Measurements from ENCODE around the gene GIGYF2. TPM values are rescaled to one million over a fixed set of nuclear protein-coding genes. Genes with fewer than 3 reads are reported as not detected.

GIGYF2 gene
- total RNA-seq, 1 donor from 2014 or later = 75.2 TPM

GRCh38 chr2:232859385-232859916, 162.3 kb downstream of the GIGYF2 start:
- intact Hi-C loops (cut with micrococcal nuclease) = no loop called here

DNA sequence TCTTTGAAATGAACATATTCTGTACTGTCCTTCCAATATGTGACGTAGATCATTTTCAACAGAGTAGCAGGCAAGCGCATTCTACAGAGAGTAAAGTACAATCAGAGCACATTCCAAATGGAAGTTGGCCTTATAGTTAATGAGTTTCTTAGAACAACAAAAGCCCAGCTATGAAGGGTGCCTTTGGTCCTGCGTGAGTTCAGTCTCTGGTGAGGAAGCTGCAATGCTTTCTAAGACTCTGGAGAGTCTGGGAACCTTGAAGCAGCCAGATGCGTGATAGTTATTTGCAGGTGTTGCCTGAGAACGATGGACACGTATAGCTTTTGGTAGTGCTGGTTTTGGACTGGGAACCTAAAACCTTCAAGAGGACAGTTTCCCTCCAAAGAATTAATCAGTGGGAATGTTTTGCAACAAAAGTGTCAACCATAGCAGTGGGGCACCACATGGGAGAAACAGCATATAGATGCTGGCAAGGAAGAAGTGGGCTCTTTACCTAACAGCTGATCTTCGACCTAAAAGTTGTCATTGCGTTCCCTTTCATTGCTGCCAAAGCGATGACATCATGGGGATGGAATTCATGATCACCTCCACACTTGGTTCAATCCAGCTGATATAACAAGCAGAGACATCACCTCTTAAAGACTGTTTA, 163.6 kb downstream of the GIGYF2 start:
- intact Hi-C loops (cut with micrococcal nuclease) = no loop called here

DNA sequence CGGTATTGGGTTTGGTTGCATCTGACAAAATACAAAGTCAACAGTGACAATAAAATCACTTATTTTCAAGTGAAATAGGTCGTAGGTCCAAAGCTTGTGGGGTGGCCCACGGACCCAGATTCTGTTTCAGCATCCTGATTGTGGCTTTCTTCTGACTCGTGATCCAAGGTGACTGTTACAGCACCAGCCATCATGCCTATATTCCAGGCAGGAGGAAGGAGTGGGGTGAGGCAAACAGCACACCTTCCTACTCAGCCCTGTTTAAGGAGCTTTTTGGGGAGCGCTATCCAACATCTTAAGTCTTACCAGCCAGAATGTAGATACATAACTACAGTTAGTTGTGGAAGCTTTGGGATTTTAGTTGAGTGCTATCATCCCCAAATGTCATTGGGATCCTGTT, 164.2 kb downstream of the GIGYF2 start:
- intact Hi-C loops (cut with micrococcal nuclease) = no loop called here

DNA sequence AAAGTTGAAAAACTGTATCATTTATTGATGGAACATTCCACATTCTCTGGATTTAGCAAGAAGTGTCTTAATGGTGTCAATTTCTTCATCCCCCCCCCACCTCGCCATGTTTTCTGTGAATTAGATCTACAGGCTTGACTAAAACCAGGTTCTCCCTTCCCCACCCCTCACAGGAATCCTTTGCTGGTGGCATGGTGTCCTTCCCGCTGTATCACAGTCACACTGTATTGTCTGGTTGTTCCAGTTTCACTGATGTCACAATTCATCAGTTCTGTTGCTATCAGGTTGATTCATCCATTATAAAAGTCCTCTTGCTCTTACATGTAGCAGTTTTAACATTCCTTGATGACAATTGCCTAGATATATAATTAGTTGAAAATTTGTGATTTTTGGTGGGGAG, 166.9 kb downstream of the GIGYF2 start:
- intact Hi-C loops (cut with micrococcal nuclease) = no loop called here

GRCh38 chr2:232865165-232865564, 168.0 kb downstream of the GIGYF2 start:
- intact Hi-C loops (cut with micrococcal nuclease) = no loop called here

GRCh38 chr2:232866104-232866503, 169.0 kb downstream of the GIGYF2 start:
- intact Hi-C loops (cut with micrococcal nuclease) = no loop called here

- intact Hi-C loops (cut with micrococcal nuclease) = no loop called here
Measured at GRCh38 chr2:232869138-232870017, 172.2 kb downstream of the GIGYF2 start.

- intact Hi-C loops (cut with micrococcal nuclease) = no loop called here
Measured at GRCh38 chr2:232870018-232870765, 173.1 kb downstream of the GIGYF2 start, which contains the start of gene SNORC. Gene SNORC, plus strand, starts transcription at chr2:232870264. Its CDS starts 78 bp downstream, at chr2:232870342.

GRCh38 chr2:232870766-232871371, 173.7 kb downstream of the GIGYF2 start:
- intact Hi-C loops (cut with micrococcal nuclease) = no loop called here

DNA sequence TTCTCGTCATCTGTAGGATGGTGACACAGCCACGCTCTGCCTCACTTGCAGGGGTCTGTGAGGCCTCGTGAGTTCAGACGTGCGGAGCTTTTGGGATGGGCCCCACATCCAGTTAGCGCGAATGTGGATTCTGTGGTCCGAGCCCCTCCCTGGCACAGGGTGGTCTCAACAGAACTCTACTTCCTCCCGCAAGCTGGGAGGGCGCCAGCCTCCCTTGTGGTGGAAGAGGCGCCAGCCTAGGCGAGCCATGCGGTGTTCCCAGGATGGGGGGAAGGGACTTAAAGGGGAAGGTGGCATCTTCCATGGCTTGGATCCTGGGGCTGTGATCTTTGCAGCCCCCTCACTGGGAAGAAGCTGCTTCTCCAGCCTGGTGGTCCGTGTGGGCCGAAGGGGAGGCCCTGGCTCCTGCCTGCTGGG, 174.3 kb downstream of the GIGYF2 start:
- intact Hi-C loops (cut with micrococcal nuclease) = no loop called here

GRCh38 chr2:232871835-232872736, 175.0 kb downstream of the GIGYF2 start:
- intact Hi-C loops (cut with micrococcal nuclease) = no loop called here

DNA sequence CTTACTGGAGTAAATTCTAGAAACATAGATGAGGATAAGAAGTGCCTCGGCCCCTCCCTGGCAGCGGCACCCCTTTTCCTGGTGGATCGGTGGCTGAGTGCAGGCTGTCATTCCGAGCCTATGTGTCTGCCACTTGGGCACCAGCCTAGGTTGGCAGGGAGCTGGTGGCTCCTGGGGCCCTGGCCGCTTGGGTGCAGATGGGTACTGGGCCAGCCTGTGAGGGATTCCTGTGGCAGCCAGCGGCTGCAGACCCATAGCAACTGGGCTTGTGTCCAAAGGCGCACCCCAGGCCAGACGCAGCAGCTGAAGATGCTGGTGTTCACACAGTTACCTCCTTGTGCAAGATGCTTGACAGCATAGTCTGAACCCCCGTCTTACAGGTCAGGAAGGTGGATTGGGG, 175.7 kb downstream of the GIGYF2 start:
- intact Hi-C loops (cut with micrococcal nuclease) = no loop called here

DNA sequence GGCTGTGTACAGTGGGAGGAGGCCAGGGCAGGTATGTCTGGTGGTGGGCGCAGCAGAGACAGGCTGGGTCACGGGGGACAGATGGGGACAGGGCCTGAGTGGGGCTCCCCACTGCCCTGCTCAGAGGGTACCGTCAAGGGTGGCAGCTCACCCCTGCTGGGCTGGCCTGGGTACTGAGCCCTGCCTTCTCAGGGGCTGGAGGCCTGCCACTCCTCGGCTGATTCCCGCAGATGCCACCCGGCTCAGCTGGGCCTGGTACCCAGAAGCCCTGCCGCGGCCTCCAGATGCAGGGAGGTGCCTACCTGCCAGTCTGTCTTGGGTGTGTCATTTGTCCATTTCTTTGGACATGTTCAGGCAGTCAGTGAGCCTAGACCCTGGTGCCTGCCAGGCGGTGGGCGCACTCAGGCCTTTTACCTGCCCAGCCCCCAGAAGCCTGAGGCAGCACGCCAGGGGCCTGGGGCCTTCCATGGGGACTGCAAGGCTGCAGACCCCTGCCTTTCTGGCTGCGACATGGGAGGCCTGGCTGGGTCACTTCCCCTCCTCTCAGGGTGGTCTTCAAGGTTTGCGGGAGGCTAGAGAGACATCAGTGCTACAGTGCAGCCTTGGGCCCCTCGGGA, 176.3 kb downstream of the GIGYF2 start:
- intact Hi-C loops (cut with micrococcal nuclease) = no loop called here

- intact Hi-C loops (cut with micrococcal nuclease) = no loop called here
Measured at GRCh38 chr2:232873909-232874641, 176.9 kb downstream of the GIGYF2 start.

GRCh38 chr2:232874677-232875223, 177.6 kb downstream of the GIGYF2 start:
- intact Hi-C loops (cut with micrococcal nuclease) = no loop called here

- intact Hi-C loops (cut with micrococcal nuclease) = loop anchor here (1.0 kb wide), 1 partner anchor 376 kb away; the partner anchor contains the start of gene ATG16L1
Measured at GRCh38 chr2:232875256-232876121, 178.4 kb downstream of the GIGYF2 start.

DNA sequence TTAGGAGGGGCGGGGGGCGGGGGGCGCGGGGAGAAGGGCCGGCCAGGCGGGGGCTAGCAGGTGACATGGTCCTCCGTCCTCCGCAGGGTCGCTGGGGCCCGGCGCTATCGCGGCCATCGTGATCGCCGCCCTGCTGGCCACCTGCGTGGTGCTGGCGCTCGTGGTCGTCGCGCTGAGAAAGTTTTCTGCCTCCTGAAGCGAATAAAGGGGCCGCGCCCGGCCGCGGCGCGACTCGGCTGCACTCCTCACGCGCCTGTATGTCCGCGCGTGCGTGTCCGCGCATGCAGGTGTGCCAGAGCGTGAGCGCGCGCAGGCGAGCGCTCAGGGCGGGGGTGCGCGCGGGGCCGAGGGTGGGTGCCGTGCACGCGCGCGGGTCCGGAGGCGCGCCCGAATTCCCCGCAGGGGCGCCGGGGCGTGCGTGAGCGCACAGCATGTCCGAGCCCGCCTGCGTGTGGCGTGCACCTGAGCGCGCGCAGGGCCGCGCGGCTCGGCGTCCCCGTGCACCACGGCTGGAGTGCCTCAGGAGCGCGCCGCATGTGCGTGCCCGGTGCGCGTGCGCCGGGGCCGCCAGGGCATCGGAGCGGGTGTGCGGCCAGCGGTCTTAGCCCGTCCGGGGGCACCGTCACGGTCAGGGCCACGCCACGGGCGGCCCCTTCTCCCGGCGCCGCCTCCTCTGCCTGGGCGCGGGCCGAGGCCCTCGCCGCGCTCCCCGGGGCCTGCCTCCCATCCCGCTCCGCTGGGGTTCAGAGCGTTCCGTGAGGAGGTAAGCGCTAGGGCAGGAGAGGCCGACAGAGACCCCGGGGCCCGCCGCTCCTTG, 179.2 kb downstream of the GIGYF2 start:
- intact Hi-C loops (cut with micrococcal nuclease) = loop anchor here (1.0 kb wide), 1 partner anchor 375 kb away; the partner anchor contains the start of gene ATG16L1
